NCI-H82 (cell line): ENCODE results near the gene MT1H.

Experiments
- DNase-seq: peaks from one replicate; lab custom pipeline; 2025; lab: John Stamatoyannopoulos, UW

Gene MT1H

GRCh38 chr16:56636616-56637413 is 32.8 kb upstream of the MT1H start:
- no peak for DNase-seq

DNA sequence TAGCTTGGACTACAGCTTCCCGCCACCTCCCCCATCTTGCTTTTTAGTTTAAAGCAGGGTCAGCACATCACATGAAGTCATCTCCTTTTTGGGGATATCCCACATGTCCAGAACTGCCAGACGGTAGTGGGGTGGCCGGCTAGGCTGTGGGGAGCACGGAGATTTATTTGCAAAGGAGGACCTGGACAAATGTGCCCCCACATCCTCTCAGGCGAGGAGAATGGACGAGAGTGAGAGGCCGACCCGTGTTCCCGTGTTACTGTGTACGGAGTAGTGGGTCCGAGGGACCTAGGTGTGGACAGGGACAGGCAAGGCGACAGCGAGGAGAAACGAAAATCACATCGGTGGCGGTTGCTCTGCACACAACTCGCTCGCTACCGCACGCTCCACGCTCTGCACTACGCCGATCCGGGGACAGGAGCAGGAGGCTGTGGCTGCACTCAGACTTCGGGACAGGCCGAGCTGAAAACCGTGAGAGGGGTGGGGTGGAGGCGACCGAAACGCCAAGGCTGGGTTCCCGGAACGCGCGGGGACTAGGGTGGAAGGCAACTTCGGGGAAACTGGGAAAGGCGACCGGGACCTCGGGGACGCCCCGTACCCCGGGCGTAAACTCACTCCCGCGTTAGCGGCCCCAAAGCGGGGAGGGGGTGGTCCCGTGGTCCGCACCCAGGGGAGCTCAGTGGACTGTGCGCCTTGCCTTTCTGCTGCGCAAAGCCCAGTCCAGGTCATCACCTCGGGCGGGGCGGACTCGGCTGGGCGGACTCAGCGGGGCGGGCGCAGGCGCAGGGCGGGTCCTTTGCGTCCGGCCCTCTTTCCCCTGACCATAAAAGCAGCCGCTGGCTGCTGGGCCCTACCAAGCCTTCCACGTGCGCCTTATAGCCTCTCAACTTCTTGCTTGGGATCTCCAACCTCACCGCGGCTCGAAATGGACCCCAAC is 31.5 kb upstream of the MT1H start, which contains the start of gene MT1A:
Gene MT1A, plus strand, starts transcription at position 853 of the 937 bp plus-strand sequence. Its CDS starts 73 bp downstream, at position 926.
- no peak for DNase-seq

DNA sequence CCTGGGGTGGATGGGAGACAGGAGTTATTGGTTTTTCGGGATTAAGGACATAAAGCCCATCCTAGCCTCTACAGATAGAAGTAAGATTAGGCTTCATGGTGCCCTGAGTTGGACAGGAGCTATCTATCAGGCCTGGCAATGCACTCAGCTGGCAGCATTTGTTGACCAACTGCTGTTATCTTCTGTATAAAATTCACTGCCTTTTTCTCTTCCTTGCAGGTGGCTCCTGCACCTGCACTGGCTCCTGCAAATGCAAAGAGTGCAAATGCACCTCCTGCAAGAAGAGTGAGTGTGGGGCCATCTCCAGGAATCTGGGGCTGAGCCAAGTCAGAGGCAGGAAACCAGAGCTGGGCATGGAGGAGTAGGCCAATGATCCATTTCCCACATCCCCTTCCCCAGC is 30.6 kb upstream of the MT1H start:
- DNase-seq, result no peak

DNA sequence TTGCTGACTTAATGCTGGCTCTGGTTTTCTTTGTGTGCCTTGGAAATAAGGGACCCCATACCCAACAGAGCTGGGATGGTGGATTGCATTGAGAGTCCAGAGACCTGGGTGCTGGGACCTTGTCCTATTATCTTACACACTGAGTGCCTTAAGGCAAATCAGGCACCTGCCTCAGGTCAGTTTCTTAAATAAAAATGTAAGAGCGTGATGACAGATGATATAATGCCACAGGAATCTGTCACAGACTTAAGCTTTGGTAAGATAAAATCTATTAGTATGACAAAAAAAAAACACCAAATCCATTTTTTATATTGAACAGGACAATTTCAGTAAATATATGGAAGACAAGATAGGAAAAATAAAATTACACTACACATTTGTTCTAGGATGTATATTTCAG is 29.5 kb upstream of the MT1H start:
- no peak for DNase-seq

DNA sequence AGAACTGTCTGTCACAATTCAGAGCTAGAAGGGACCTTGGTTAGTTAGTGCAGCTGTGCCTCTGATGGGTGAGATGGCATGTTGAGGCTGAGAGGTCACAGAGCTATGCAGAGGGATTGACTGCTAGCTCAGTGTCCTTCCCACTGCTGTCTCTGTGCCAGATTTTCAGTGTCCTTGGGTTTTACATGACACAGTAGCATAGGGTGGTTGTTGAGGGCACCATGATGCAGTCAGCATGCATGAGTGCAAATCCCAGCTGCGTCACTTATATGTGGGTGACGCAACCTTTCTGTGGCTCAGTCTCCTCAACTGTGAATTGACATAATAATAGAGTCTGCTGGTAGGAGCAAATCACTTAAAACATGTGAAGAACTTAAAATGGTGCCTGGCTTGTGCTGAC is 28.4 kb upstream of the MT1H start:
- no peak for DNase-seq

DNA sequence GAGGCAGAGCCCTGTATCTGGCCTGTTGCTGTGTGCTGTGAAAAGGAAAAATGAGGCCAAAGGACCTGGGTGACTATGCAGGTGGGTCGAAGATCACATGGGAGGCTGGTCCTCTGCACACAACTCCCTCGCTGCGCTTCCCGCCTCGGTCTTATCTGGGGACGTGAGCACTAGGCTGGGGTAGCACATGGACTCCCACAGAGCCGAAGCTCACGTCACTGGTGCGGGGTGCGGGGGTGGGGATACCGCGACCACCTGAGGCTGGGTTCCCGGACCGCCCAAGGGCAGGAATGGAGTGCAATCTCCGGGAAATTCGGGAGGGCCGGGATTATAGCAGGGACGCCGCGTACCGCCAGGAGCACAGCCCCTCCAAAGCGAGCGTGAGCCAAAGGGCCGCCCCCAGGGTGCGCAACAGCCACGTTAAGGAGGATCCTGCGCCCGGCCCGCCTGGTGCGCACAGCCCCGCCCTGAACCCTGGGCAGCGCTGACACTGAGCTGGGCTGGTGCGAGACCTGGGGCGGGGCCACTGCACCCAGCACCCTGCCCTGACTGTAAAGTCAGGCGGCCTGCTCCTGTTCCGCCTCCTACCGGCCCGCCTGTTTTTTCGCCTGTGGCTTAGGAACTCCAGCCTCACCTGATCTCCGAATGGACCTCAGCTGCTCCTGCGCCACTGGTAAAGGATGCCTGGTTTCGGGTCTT is 26.4 kb upstream of the MT1H start:
- DNase-seq, result peak; percentile 43

DNA sequence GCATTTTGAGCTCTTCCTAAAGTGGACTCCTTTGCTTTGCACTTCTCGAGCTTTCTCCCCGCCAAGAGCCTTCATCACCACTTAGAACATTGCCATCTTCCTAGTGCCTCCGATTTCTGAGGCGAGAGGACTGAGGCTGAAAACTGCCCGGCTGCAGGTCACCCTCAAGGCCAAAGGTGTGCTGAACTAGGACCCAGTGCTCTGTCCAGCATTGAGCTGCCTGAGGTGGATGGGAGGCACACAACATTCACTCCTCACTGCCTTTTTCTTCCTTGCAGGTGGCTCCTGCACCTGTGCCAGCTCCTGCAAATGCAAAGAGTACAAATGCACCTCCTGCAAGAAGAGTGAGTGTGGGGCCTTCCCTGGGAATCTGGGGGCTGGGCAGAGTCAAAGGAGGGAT is 25.8 kb upstream of the MT1H start:
- no peak for DNase-seq

DNA sequence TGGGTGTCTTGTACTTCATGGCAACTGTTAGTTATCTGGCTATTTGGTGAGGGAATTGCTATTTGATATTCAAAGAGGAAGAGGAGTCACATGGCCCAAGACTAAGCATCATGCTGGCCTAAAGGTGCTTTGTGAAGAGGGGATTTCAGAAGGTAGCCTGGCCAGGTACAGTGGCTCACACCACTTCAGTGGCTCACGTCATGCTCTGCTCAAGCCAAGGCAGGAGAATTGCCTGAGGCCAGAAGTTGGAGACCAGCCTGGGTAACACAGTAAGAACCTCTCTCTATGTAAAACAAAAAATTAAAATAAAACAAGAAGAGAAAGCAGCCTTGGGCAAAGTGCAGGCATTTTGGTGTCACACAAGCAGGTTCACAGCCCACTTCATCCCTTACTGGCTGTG is 24.3 kb upstream of the MT1H start:
- DNase-seq, result no peak

GRCh38 chr16:56645838-56646237 is 23.8 kb upstream of the MT1H start:
- no peak for DNase-seq

GRCh38 chr16:56647641-56648431 is 21.8 kb upstream of the MT1H start:
- DNase-seq, result no peak

DNA sequence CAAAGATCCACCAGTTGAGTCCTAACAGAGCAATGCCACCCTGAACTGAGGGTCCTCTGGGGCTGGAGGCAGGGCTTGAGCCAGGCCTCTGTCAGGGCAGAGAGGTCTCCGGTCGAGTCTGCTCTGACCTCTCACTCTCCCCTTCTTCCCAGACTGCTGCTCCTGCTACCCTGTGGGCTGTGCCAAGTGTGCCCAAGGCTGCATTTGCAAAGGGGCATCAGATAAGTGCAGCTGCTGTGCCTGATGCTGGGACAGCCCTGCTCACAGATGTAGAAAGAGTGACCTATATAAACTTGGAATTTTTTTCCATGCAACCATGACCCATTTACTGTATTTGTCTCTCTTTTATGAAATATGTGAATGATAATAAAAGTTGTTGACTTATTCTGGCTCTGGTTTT is 20.3 kb upstream of the MT1H start:
- no peak for DNase-seq

- DNase-seq, result no peak
These were observed 19.8 kb upstream of the MT1H start for GRCh38 chr16:56649820-56650219.

DNA sequence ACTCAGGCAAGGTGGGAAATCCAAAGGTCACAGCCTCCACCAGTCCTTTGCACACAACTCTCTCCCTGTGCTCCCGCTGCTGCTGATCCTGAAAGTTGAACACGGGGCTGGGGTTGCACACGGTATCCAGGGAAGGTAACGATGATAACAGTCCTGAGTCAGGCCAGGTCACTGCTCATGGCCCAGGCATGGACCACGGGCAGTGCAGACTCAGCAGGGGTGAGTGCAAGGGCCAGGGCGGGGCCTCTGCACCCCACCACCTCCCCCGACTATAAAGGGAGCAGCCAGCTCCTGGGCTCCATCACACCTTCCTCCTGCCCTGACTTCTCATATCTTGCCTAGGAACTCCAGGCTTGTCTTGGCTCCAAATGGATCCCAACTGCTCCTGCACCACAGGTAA is 18.0 kb upstream of the MT1H start, which contains the start of gene MT1B:
Gene MT1B, plus strand, starts transcription at position 301 of the 400 bp plus-strand sequence. Its CDS starts 68 bp downstream, at position 369.
- no peak for DNase-seq

- no peak for DNase-seq
These were observed 17.0 kb upstream of the MT1H start for GRCh38 chr16:56652600-56652999.

- DNase-seq, result no peak
These were observed 16.4 kb upstream of the MT1H start for GRCh38 chr16:56653218-56653617.

DNA sequence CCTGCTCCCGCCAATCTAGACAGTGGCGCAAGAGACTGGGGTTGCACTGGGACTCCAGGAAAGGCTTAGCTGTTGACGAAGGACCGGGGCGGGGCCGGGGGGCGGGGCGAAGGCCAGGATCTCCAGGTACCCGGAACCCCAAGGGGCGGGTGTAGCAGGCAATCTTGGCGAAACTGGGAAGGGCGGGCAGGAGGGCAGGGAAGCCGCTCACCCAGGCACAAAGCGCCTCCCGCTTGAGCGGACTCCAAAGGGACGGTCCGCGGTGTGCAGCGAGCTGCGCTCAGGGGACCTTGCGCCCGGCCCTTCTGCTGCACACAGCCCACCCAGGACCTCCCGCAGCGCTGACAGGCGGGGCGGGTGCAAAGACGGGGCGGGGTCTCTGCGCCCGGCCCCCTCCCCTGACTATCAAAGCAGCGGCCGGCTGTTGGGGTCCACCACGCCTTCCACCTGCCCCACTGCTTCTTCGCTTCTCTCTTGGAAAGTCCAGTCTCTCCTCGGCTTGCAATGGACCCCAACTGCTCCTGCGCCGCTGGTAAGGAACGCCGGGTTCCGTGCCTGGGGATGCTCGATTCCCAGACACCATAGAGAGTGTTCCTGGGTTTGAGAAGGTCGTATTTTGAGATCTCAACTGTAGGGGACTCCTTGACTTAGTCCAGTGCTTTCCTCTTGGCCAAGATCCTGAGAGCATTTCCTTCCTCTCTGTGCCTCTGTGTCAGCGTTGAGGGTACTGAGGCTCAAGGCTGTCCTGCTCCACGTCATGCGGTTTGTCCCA is 11.9 kb upstream of the MT1H start, which contains the start of gene MT1F:
Gene MT1F, plus strand, starts transcription at position 405 of the 772 bp plus-strand sequence. Its CDS starts 100 bp downstream, at position 505.
- DNase-seq, result peak; percentile 71

DNA sequence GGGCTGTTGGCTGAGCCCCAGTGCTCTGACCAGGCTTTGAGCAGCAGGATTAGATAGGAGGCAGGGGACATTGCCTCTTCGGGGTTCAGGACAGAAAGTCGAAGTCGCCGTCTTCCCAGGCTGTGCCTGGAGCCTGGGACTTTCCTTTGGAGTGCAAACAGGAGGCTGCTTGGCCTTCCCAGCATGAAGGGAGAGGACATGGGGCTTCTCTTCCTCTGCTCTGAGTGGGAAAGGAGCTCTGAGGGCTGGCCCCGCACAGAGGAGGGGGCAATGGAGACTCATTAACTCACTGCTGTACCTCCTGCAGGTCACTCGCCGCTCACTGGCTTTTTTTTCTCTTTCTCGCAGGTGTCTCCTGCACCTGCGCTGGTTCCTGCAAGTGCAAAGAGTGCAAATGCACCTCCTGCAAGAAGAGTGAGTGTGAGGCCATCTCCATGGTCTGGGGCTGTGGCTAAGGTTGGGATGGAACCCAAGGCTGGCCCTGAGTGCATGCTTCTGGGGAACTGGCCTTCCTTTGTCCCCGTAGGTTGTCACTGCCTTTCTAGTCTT is 11.2 kb upstream of the MT1H start:
- DNase-seq, result no peak

DNA sequence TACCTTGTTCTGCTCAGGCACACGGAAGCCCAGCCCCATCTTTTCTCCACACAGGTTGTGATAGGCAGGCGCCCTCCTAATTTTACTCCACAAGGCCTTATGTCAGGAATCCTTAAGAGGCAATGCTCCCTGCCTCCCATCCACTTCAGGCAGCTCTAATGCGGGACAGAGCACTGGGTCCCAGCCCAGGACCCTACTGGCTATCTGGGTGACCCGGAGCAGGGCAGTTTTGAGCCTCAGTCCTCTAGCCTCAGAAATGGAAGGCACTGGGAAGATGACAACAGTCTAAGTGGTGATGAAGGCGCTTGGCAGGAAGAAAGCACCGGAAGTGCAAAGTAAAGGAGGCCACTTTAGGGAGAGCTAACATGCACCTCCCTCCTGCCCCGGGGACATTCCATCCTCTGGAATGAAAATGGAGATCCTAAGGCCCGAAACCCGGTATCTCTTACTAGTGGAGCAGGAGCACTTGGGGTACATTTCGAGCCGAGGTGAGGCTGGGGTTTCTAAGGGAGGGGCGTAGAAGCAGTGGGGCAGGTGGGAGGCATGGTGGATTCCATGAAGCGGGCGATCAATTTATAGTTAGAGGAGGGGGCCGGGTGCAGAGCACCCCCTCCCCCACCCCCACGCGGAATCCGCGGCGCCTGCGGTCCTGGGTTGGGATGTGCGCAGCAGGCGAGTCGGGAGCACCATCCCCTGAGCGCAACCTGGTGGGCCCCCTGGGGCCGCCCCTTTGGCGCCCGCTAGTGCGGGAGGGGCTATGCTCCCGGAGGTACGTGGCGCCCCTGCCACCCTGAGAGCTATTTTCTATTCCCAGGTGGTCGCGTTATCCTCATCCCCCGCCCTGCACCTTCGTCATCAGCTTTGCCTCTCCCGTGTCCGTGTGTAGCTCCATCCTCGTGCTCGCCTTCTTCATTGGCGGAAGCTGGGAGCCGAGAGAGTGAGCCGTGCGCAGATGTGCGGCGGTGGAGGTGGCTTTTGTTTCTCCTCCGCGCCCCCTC is 7.0 kb upstream of the MT1H start:
- DNase-seq, result no peak

GRCh38 chr16:56664506-56664905 is 5.1 kb upstream of the MT1H start:
- no peak for DNase-seq
